ENCODE measurements around the gene DIDO1. TPM values are rescaled to one million over a fixed set of nuclear protein-coding genes. Genes with fewer than 3 reads are reported as not detected.

The DIDO1 gene
- total and polyA plus RNA-seq, 9 of the 15 experiments (the other 6 are each of a cell fraction or from before 2014, with no cell fraction given), result 4.4 to 46.8 (median 31.2) TPM

- ATAC-seq, result no peak
- H2AFZ ChIP-seq (ENCODE audit: low read depth, low read length), result no peak overlapping the region
- H3K27ac ChIP-seq (ENCODE audit: extremely low read depth, low read depth, low read length), result no peak overlapping the region
- WGBS (ENCODE audit: insufficient coverage, low coverage, missing lambda C conversion rate), result 72% methylated on average over 6 of the region's 6 CpGs
- H3K9me3 ChIP-seq (replicated peaks; ENCODE audit: control insufficient read depth, insufficient read depth, low read depth, low read length), result peaks cover 7% of the 10 kb centered on the region
- intact Hi-C loops (cut with micrococcal nuclease) (no loop called here), in situ Hi-C loops (cut with MboI) (no loop called here)
- ChIA-PET POLR2A (interaction anchor here (0.6 to 4.5 kb wide), 4 partner anchors 13 to 183 kb away, joined by 3 to 41 read pairs (median 5); partner anchors contain the start of genes DIDO1 and GID8), CTCF (ENCODE audit: low intra/inter-chr PET ratio) (no interaction called here)
- H3K36me3 ChIP-seq (ENCODE audit: control insufficient read depth, insufficient read depth, low read length), result peaks cover 46% of the 10 kb centered on the region
- H3K79me2 ChIP-seq (ENCODE audit: control insufficient read depth, insufficient read depth, low read length), result no peaks in the 10 kb centered on the region
- no TSS peak for BruUV-seq (replicated peaks)
- no peaks in the 10 kb centered on the region for H4K20me1 ChIP-seq (replicated peaks; ENCODE audit: control insufficient read depth, insufficient read depth, low read length)
- 0 out of 5 replicates have a peak, but pooled peaks cover 0 to under 1% of the 10 kb centered on the region in 2 experiments for H3K27me3 ChIP-seq (ENCODE audit: control insufficient read depth in 2 of 2, insufficient read depth in 2 of 2, low read length in 2 of 2)
- DNase-seq (ENCODE audit: extremely low read depth in 1 of 4, low spot score in 3 of 4), result no peak
- H3K4me3 ChIP-seq, result no peak overlapping the region
- H3K9me1 ChIP-seq (ENCODE audit: control insufficient read depth, insufficient read depth, low read length), result no peaks in the 10 kb centered on the region
- peaks cover 3 to 17% of the 10 kb centered on the region in 2 experiments; a peak in 3 of 5 replicates for H3K4me1 ChIP-seq (replicated peaks in 1 of 2; ENCODE audit: control insufficient read depth in 2 of 2, insufficient read depth in 2 of 2, low read length in 2 of 2)
- H3K4me2 ChIP-seq (ENCODE audit: insufficient read depth, low read length), result no peak overlapping the region
- no peak overlapping the region for H3K9ac ChIP-seq (ENCODE audit: insufficient read depth in 1 of 2, low read depth in 2 of 2, low read length in 2 of 2)
- FAIRE-seq, result no peak
- TF ChIP-seq ZNF253 (CRISPR knock-in tag; conservative IDR thresholded peaks at IDR 0.05) (no peak), NFXL1 (CRISPR knock-in tag; IDR thresholded peaks at IDR 0.05) (no peak), SUPT5H (IDR thresholded peaks at IDR 0.05) (no peak), ZNF124 (CRISPR knock-in tag; IDR thresholded peaks at IDR 0.05) (no peak), EP300 (IDR thresholded peaks at IDR 0.05; ENCODE audit: low read length) (no peak), MITF (IDR thresholded peaks at IDR 0.05) (no peak), RBM25 (IDR thresholded peaks at IDR 0.05; ENCODE audit: low read depth, low read length, severe bottlenecking) (no peak), RBM39 (optimal IDR thresholded peaks at IDR 0.05; ENCODE audit: low read depth, low read length) (no peak), DIDO1 (tag; IDR thresholded peaks at IDR 0.05; ENCODE audit: low read depth) (no peak), BCLAF1 (IDR thresholded peaks at IDR 0.05; ENCODE audit: borderline replicate concordance in 1 of 2, control insufficient read depth in 1 of 2, low read depth in 2 of 2, low read length in 1 of 2) (no peak), HNRNPUL1 (IDR thresholded peaks at IDR 0.05; ENCODE audit: low read length) (no peak), HMGN3 (IDR thresholded peaks at IDR 0.05; ENCODE audit: borderline replicate concordance, extremely low read depth, insufficient read length, low read depth, low read length) (no peak)
- TF ChIP-seq, protein P1, sequence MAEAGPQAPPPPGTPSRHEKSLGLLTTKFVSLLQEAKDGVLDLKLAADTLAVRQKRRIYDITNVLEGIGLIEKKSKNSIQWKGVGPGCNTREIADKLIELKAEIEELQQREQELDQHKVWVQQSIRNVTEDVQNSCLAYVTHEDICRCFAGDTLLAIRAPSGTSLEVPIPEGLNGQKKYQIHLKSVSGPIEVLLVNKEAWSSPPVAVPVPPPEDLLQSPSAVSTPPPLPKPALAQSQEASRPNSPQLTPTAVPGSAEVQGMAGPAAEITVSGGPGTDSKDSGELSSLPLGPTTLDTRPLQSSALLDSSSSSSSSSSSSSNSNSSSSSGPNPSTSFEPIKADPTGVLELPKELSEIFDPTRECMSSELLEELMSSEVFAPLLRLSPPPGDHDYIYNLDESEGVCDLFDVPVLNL (CRISPR knock-in tag; IDR thresholded peaks at IDR 0.05; ENCODE audit: low read depth), result no peak
- TF ChIP-seq, protein P2, sequence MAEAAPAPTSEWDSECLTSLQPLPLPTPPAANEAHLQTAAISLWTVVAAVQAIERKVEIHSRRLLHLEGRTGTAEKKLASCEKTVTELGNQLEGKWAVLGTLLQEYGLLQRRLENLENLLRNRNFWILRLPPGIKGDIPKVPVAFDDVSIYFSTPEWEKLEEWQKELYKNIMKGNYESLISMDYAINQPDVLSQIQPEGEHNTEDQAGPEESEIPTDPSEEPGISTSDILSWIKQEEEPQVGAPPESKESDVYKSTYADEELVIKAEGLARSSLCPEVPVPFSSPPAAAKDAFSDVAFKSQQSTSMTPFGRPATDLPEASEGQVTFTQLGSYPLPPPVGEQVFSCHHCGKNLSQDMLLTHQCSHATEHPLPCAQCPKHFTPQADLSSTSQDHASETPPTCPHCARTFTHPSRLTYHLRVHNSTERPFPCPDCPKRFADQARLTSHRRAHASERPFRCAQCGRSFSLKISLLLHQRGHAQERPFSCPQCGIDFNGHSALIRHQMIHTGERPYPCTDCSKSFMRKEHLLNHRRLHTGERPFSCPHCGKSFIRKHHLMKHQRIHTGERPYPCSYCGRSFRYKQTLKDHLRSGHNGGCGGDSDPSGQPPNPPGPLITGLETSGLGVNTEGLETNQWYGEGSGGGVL (CRISPR knock-in tag; IDR thresholded peaks at IDR 0.05), result no peak
Measured at GRCh38 chr20:62949153-62949821, 23.0 kb upstream of the DIDO1 start.

Data from K562 (cell line).